ENCODE data around the gene TRAF3.

The TRAF3 gene

DNA sequence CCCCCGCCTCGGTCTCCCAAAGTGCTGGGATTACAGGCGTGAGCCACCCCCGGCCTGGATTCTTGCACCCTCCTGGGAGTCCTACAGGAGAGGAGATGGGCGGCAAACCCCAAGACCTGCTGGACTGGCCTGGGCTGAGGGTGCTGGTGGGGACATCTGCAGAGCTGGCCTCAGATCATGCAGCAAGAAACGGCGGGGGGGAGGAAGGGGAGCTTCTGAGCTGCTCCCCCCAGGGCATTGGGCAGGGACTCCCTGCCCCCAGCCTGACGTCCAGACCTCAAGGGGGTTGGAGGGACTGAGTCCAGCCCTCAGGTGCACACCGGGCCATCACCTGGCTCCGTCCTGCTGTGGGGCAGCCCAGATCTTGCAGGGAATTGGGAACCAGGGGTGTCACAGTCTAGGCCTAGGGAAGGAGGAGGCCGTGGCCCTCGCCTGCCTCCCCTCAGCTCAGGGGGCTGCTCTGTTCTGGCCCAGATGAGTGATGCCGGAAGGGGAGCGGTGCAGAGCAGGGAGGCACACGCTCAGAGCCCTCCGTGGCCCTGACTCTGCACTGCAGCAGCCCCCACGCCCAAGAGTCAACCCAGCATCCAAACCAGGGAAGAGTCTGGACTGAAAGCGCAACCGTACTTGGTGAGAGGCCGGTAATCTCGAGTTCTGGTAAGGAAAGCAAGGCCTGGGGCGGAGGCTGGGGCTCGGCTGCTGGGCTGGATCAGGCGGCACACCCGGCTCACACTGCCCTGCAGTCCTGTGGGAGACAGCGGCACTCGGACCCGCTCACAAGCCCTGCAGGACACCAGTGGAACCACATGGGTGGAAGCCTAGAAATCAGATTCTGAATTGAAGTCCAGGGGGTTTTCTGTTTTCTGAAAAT is 136.3 kb downstream of the TRAF3 start:
- no peaks in the 10 kb centered on the region for H3K9me3 ChIP-seq (replicated peaks in 1 of 11)
- H3K27me3 ChIP-seq = no peaks in the 10 kb centered on the region
- peaks cover 0 to 58% (median 30%) of the 10 kb centered on the region in 10 experiments; a peak in 16 of 20 replicates for H3K4me1 ChIP-seq
- no peak overlapping the region for H3K27ac ChIP-seq
- no peak overlapping the region for H3K4me3 ChIP-seq
- H3K9ac ChIP-seq = peak overlapping the region in 2 of 11 experiments; percentile 5 to 24; a peak in 1 of 22 replicates
- peaks cover 0 to 21% (median 4%) of the 10 kb centered on the region in 11 experiments; a peak in 5 of 22 replicates for H3K36me3 ChIP-seq
- H4K20me1 ChIP-seq = peaks cover 12 to 54% (median 20%) of the 10 kb centered on the region in 11 experiments; a peak in 19 of 22 replicates
- TF ChIP-seq Cebpa-rat (IDR thresholded peaks at IDR 0.05) = no peak
- H3K4me2 ChIP-seq = peak overlapping the region in 9 of 11 experiments; percentile 12 to 85 (median 69); a peak in 14 of 22 replicates

DNA sequence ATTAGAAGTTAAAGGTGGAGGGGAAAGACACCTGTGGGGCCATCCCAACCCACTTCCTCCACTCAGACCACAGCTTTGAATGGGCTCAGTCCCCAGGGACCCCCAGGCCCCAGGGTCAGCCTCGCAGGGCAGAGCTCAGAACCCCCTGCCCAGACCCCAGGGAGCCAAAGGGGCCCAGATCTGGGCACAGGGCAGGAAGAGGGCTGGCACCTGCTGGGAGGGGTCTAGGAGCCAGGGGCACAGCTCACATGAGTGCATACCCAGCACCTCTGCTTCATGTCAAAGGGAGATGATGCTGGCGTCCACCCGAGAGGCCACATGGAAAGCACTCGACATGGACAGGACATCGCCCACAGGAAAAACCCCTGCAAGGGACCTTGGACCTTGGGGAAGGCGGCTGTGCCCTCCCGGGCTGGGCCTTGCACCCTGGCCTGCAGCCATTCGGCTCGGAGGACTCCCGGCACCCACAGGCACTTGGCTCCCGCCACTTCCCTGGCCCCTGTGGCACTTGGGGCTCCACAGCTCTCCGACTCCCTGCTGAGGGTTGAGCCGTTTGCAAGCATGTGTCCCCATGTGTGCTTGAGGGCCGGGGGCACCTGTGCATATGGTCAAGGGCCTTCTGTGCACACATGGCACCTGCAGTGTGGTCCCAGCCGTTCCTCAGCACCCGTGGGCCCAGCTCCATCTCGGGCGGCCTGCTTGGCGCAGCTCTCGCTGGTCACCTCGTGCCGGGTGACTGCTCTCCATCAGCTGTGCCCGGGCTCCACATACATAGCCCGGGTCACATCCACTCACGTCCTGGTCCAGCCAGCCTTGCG is 137.4 kb downstream of the TRAF3 start:
- Histone ChIP-seq H4K20me1 (peaks cover 2 to 43% (median 10%) of the 10 kb centered on the region in 11 experiments; a peak in 15 of 22 replicates), H3K27me3 (no peaks in the 10 kb centered on the region), H3K9me3 (replicated peaks in 1 of 11) (0 out of 22 replicates have a peak, but pooled peaks cover 0 to 6% (median 0%) of the 10 kb centered on the region in 11 experiments), H3K4me3 (no peak overlapping the region), H3K9ac (peak overlapping the region in 3 of 11 experiments; percentile 5 to 16 (median 8); a peak in 2 of 22 replicates), H3K4me2 (peak overlapping the region in 9 of 11 experiments; percentile 12 to 85 (median 69); a peak in 16 of 22 replicates), H3K36me3 (peaks cover 0 to 21% (median 4%) of the 10 kb centered on the region in 11 experiments; a peak in 5 of 22 replicates), H3K4me1 (peaks cover 0 to 47% (median 21%) of the 10 kb centered on the region in 10 experiments; a peak in 16 of 20 replicates), H3K27ac (no peak overlapping the region)
- no peak for TF ChIP-seq Cebpa-rat (IDR thresholded peaks at IDR 0.05)

DNA sequence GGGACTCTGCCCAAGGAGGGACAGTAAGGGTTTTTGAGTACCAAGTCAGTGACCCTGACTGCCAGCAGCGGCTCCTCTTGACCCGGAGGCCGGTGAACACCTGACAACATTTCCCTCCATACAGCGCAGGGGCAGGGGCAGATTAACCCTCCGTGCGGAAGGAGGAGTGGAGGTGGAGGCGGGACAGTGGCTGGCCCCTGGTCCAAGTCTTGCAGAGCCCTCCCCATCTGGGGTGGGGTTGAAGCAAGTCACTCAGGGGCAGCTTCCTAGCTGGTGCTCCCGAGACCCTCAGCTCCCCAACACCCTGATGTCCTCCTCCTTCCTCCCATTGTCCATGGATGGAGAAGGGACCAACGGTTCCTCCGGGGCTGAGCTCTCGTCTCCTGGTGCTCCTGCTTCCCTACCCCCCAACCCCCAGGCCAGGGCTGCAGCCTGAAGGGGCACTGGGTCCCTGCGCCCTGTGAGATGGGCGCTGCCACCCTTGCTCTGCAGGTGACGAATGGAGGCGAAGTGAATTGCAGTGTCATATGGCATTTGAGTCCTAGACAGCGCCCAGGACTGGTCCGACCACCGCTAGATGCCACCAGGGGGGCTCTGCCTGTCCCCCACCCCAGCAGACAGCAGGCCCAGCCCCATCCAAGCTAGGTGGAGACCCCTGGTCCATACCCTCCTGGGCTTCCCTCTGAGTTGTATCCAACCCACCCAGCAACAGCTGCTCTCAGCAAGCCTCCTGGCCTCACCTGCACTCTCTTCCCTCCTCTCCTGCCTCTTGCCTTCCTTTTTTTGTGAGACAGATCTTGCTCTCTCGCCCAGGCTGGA is 138.3 kb downstream of the TRAF3 start:
- Histone ChIP-seq H3K27ac (no peak overlapping the region), H4K20me1 (peaks cover 0 to 36% (median 2%) of the 10 kb centered on the region in 11 experiments; a peak in 11 of 22 replicates), H3K27me3 (no peaks in the 10 kb centered on the region), H3K36me3 (peaks cover 0 to 18% (median 4%) of the 10 kb centered on the region in 11 experiments; a peak in 5 of 22 replicates), H3K4me1 (peaks cover 0 to 43% (median 21%) of the 10 kb centered on the region in 10 experiments; a peak in 16 of 20 replicates), H3K4me3 (no peak overlapping the region), H3K9me3 (replicated peaks in 1 of 11) (peaks cover 0 to 14% (median 5%) of the 10 kb centered on the region in 11 experiments; a peak in 4 of 22 replicates), H3K4me2 (peak overlapping the region in 3 of 11 experiments; percentile 72 to 85 (median 77); a peak in 3 of 22 replicates), H3K9ac (no peak overlapping the region)
- no peak for TF ChIP-seq Cebpa-rat (IDR thresholded peaks at IDR 0.05)

DNA sequence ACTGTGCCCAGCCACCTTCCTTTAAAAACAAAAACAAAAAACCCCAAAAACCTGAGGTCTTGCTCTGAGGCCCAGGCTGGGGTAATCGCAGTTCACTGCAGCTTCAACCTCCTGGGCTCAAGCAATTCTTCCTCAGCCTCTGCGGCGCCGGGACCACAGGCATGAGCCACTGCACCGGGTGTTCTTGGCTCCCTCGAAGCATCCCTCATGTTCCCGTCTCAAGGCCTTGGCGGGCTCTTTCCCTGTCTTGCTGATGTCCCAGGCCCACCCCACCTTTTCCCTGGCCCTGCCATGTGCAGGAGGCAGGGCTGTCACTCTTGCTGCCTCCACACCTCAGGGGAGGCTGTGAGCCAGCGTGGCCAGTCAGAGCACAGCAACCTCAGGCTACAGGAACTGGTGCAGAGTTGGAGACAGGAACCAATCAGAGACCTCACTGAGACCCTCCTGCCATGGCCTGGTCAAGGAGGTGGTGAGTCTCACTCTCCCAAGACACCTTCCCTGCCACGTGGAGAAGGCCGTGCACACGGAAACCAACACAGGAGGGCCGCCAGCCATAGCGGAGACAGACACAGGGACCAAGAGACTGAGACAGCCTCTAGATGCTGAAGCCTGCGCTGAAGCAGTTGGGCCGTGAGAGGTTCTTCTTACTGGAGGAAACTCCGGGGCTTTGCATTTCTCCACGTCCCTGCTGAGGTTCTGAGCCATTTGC is 139.3 kb downstream of the TRAF3 start:
- Histone ChIP-seq H3K4me2 (no peak overlapping the region; a peak in 1 of 22 replicates), H3K4me3 (no peak overlapping the region), H3K9ac (no peak overlapping the region), H3K27me3 (peaks cover 0 to under 1% (median 0%) of the 10 kb centered on the region in 11 experiments; a peak in 4 of 22 replicates), H3K36me3 (peaks cover 0 to 11% (median 4%) of the 10 kb centered on the region in 11 experiments; a peak in 5 of 22 replicates), H3K9me3 (replicated peaks in 1 of 11) (peaks cover 0 to 23% (median 6%) of the 10 kb centered on the region in 11 experiments; a peak in 5 of 22 replicates), H3K4me1 (peaks cover 0 to 43% (median 21%) of the 10 kb centered on the region in 10 experiments; a peak in 16 of 20 replicates), H4K20me1 (peaks cover 0 to 33% (median 0%) of the 10 kb centered on the region in 11 experiments; a peak in 9 of 22 replicates), H3K27ac (no peak overlapping the region)
- TF ChIP-seq Cebpa-rat (IDR thresholded peaks at IDR 0.05) = no peak

DNA sequence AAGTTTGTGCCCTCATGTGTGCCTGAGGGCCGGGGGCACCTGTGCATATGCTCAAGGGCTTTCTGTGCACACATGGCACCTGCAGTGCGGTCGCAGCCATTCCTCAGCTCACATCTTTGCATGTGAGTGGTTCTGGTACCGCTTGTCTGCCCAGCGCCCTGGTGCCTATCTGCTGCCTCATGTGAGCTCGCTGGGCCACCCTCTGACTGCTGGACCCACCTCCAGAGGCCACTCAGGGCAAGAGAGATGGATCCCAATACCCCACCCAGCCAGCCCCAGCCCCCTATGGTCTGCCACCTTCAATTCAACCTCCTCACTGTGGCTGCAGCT is 139.8 kb downstream of the TRAF3 start:
- peak overlapping the region in 3 of 11 experiments; percentile 12 to 18 (median 12); a peak in 3 of 22 replicates for H3K4me2 ChIP-seq
- no peak for TF ChIP-seq Cebpa-rat (IDR thresholded peaks at IDR 0.05)
- H3K9ac ChIP-seq = no peak overlapping the region
- peaks cover 0 to 43% (median 21%) of the 10 kb centered on the region in 10 experiments; a peak in 16 of 20 replicates for H3K4me1 ChIP-seq
- H3K27me3 ChIP-seq = peaks cover 0 to 6% (median 4%) of the 10 kb centered on the region in 11 experiments; a peak in 18 of 22 replicates
- peaks cover 0 to 29% (median 10%) of the 10 kb centered on the region in 11 experiments; a peak in 8 of 22 replicates for H3K9me3 ChIP-seq (replicated peaks in 1 of 11)
- H3K27ac ChIP-seq = no peak overlapping the region
- no peak overlapping the region for H3K4me3 ChIP-seq
- H3K36me3 ChIP-seq = peaks cover 0 to 6% (median under 1%) of the 10 kb centered on the region in 11 experiments; a peak in 4 of 22 replicates
- peaks cover 0 to 33% (median 0%) of the 10 kb centered on the region in 11 experiments; a peak in 7 of 22 replicates for H4K20me1 ChIP-seq

DNA sequence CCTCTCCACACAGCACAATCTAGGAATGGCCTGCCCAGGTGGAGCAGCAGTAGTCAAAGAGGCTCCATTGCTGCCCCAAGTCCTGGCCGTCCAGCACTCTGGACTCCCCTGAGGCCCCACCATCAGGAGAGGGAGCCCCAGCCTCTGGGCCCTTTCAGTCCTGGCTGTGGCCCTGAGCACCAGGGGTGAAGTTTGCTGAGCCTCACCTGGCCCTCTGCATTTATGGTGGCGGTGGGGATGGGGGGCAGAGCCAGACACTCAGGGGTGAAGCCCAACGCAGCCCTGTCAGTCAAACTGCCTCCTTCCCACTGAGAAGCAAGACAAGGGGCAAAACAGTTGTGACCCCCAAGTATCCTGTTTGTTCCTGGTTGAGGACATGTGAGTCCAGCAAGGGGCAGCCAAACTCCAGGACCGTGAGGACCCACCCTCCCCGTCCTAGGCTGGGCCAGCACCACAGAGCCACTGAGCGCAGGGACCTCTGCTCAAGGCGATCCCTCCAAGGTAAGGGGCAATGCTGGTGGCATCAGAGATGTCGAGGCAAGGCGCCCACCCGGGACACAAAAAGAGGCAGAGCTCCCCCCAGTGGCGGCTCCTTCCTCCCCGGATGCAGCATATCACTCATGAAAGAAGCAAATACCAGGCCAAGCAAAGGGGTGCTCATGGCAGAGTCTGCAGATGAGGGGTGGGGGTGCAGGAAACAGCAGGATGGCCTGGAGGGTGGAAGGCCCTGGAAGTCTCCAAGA is 140.4 kb downstream of the TRAF3 start:
- Histone ChIP-seq H3K4me1 (peaks cover 0 to 43% (median 21%) of the 10 kb centered on the region in 10 experiments; a peak in 16 of 20 replicates), H3K27me3 (peaks cover 5 to 12% (median 10%) of the 10 kb centered on the region in 11 experiments), H3K9me3 (replicated peaks in 1 of 11) (peaks cover 0 to 35% (median 13%) of the 10 kb centered on the region in 11 experiments; a peak in 13 of 22 replicates), H3K9ac (no peak overlapping the region), H3K36me3 (peaks cover 0 to under 1% (median 0%) of the 10 kb centered on the region in 11 experiments; a peak in 1 of 22 replicates), H3K4me2 (peak overlapping the region in 4 of 11 experiments; percentile 12 to 22 (median 15); a peak in 4 of 22 replicates), H4K20me1 (peaks cover 0 to 33% (median 0%) of the 10 kb centered on the region in 11 experiments; a peak in 7 of 22 replicates), H3K27ac (no peak overlapping the region), H3K4me3 (no peak overlapping the region)
- TF ChIP-seq Cebpa-rat (IDR thresholded peaks at IDR 0.05) = no peak
